B cell (primary cell): ENCODE data around the gene TNP2.

Source experiments
- EZH2 ChIP-seq: IDR thresholded peaks from 2 replicates; pipeline ENCODE4 v1.6.1; 2012; ENCODE audit warnings: borderline replicate concordance, low read depth, mild to moderate bottlenecking, moderate library complexity, low read length; ENCODE audit not compliant: insufficient read depth, poor library complexity, severe bottlenecking
- TF ChIP-seq, protein P1 (sequence below): fragments of 200-600 bp; IDR thresholded peaks from one replicate; pipeline ENCODE4 v1.8.0; 2022; ENCODE audit warnings: antibody characterized with exemption, mild to moderate bottlenecking

DNA sequence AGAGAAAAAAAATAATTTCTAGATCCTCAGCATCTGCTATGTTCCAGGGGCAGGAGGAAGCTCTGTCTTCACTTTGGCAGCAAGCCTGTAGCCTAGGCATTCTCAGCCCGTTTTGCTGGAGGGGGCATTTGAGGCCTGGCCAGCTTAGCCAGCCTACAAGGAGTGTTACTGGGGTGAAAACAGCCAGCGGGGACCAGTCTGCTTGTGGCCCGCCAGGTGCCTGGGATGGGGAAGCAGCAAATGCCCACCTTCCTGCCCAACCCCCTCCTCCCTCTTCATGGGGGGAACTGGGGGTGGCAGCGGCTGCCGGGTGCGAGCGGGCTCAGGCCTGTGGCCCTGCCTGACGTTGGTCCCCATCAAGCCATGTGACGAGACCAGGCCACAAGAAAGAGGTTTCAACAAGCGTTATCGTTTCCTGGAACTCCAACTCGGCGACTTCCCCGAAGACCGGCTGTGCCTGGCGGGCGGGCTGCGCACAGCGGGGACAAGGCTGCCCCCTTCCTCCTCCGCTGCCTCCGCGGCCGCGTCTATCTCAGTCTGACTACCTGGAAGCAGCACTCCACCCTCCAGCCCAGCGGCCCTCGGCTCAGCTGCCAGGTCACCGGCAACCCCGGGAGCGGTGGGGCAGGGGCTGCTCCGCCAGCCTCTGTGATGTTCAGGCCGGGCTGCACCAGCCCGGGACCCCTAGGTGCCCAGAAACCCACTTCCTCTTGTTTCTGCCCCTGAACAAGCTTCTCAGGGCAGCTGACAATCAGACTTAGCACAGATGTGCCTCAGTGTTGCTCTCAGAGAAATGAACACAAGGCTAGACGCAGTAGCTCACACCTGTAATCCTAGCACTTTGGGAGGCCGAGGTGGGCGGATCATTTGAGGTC, 36.0 kb downstream of the TNP2 start:
- TF ChIP-seq, protein P1, sequence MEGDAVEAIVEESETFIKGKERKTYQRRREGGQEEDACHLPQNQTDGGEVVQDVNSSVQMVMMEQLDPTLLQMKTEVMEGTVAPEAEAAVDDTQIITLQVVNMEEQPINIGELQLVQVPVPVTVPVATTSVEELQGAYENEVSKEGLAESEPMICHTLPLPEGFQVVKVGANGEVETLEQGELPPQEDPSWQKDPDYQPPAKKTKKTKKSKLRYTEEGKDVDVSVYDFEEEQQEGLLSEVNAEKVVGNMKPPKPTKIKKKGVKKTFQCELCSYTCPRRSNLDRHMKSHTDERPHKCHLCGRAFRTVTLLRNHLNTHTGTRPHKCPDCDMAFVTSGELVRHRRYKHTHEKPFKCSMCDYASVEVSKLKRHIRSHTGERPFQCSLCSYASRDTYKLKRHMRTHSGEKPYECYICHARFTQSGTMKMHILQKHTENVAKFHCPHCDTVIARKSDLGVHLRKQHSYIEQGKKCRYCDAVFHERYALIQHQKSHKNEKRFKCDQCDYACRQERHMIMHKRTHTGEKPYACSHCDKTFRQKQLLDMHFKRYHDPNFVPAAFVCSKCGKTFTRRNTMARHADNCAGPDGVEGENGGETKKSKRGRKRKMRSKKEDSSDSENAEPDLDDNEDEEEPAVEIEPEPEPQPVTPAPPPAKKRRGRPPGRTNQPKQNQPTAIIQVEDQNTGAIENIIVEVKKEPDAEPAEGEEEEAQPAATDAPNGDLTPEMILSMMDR = no peak
- TF ChIP-seq EZH2 = no peak
